Stimulated activated naive CD4-positive, alpha-beta T cell (primary cell): Measurements from ENCODE around the gene RELB.
"Not testable (repeated sequence)": the region's sequence is repeated elsewhere in the genome, so short reads cannot be mapped to it uniquely, and the experiment has no call there.

Source experiments
- DNase-seq, 6 experiments: peaks; one replicate each; lab custom pipeline; 2025; lab: John Stamatoyannopoulos, UW

RELB gene

DNA sequence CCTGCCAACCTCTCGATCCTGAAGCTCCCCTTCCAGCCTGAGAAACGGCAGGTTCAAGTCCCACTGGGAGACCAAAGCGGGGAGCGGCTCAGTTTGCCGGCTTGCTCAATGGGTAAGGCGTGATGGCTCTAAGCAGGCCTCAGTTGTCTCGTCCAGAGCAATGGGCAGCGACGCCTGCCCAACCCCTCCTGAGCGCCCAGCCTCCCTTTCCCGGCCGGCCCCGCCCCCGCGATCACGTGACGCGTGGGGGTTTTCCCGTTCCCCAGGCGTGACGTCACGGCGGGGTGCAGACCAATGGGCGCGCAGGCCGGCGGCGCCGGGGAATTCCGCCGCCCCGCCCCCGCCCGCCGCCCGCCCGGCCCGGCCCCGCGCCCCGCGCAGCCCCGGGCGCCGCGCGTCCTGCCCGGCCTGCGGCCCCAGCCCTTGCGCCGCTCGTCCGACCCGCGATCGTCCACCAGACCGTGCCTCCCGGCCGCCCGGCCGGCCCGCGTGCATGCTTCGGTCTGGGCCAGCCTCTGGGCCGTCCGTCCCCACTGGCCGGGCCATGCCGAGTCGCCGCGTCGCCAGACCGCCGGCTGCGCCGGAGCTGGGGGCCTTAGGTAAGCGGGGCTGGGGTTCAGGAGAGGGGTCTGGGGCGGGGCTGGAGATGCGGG is at the start of gene RELB:
Gene RELB (plus strand): TSS at position 378 of the 653 bp plus-strand sequence. CDS start 116 bp downstream, at position 494.
- DNase-seq, result peak; percentile 86 to 94 (median 93)

DNA sequence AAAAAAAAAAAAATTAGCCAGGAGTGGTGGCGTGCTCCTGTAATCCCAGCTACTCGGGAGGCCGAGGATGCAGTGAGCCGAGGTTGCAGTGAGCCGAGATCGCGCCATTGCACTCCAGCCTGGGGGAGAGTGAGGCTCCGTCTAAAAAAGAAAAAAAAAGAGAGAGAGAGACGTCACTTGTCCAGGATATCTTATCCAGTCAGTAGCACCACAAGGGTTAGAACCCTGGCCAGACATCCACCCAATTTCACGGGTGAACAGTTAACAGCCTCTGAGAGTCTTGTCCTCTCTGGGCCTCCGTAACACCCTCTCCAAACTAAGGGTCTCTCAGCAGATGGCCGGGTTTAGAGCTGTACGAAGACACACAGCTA is 47.0 kb upstream of the RELB start:
- DNase-seq, result no peak

GRCh38 chr19:44954649-44955504 is 46.4 kb upstream of the RELB start, which contains the start of gene CLPTM1:
TSS of gene CLPTM1 (plus strand) at chr19:44955380. CDS start at chr19:44955396, 16 bp downstream.
- peak; percentile 92 to 99 (median 94) for DNase-seq

DNA sequence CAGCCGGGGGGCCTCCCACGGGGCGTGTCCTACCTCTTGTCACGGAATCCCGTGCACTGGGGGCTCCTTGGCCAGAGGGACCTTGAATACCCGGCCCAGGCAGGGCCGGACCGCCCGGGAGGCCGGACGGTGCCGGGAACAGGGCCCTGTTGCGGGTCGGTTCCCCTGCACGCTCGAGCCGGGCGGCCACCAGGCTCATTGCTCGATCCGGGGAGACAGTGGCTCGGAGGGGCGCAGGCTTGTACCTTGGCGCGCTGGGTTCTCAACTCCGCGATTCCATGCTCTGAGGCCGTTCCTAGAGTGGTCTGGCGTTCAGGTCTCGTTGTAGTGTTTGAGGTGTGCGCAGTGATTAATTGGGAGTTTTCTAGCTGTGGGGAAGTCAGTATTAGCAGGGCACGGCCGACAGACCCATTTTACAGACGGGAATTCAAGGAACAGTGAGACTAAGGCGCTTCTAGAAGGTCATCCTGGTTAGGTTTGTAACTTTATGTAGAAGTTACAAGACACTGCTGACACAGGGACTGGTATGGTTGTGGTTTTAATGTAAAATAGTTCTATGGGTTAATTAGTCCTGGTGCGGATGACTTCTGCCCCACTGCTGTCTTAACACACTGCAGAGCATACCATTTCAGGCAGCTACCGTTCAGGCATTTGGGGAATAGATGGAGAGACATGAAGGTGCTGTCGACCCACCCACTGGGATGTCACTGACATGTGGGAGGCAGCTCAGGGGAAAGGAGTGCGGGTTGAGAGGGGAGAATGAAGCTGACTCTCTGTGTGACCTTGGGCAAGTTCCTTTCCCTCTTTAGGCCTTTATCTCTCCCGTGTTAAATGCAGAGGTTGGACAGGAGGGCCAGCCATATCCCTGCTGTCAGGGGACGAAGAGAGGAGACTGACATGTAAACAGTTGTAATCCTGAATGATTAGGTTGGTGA is 45.5 kb upstream of the RELB start:
- no peak for DNase-seq

- no peak for DNase-seq
Measured at GRCh38 chr19:44957526-44957925, 43.7 kb upstream of the RELB start.

- DNase-seq, result no peak
Measured at GRCh38 chr19:44958090-44958489, 43.2 kb upstream of the RELB start.

- no peak for DNase-seq
Measured at GRCh38 chr19:44959691-44960090, 41.6 kb upstream of the RELB start.

DNA sequence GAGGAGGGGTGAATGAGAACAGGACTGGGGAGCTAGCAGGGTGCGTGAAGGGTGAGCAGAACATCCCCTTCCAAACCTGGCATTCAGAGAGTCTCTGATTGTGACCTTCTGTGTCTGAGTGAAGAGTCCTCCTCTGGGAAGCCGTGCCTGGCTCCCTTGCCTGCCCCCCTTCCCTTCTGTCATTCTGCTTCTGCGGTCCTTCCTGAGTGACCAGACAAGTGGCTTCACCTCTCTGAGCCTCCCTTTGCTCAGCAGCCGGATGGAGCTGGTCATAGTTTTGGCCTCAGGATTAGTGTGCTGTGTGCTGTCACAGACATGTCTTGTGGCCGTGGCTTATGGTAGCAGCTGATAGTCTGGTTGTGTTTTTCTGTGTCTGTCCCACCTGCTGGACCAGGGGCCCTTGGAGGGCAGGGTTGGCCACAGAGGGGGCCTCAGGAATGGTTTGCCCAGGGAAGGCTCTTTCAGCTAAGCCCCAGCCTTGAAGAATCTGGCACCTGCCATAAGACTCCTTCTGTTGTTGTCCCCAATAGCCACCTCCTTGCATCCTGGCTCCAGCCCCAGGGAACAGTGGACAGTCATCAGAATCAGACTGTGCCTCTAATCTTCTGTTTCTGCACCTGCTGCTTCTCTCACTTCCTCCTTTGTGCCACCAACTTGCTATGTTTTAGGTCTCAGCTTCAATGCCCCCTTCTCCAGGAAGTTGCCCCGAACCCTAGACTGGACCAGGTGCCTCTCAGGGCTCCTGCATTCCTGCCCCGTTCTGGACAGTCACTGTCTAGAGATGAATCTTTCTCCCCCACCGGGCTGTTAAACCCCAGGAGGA is 40.1 kb upstream of the RELB start:
- no peak for DNase-seq

DNA sequence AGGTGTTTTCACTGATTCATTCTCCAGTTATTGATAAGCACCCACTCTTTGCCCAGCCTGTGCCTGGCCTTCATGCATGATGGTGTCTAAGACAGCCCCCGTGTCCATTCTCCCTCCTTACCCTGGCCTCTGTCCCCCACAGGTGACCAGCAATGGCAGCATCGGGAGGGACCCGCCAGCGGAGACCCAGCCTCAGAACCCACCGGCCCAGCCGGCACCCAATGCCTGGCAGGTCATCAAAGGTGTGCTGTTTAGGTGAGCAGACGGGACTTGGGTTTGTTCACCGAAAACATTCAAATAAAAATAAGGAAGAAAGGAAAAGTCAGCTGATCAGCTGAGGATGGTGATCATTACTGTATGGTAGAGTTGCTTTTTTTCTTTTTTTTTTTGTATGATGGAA is 39.4 kb upstream of the RELB start:
- no peak for DNase-seq

DNA sequence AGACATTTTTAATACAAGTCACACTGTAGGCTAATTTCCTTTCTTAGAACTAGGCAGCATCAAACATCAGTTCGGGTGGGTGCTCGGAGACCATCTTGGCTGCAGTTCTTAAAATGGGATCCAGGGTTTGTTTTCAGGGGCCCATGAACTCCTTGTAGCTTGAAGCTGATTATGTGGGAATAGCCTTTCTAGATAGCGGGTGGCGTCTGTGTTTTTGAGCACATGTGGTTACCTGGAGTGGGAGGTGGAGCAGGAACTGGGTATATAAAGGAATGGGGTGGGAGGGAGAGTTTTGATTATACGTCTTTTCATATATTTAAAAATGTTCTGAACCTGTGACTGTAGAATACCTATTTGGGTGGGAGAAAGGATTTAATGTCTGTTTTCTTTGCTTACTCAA is 33.1 kb upstream of the RELB start:
- DNase-seq, result no peak

DNA sequence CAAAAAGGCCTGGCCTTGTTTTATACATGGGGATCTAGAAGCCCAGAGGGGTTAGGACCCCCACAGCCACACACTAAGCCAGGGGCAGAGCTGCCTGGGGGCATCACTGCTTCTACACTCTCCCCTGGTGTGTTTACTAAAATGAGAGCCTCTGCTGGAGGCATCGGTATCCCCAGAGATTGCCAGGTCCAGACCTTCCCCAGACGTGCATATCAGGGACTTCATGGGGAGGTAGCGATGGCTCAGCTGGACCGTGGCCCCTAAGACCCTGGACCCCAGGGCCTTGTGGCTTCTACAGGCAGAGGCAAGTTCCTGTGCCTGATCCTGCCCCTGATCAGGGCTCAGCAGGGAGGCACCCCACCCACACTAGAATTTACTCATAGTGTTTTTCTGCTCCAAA is 32.6 kb upstream of the RELB start:
- DNase-seq, result no peak

DNA sequence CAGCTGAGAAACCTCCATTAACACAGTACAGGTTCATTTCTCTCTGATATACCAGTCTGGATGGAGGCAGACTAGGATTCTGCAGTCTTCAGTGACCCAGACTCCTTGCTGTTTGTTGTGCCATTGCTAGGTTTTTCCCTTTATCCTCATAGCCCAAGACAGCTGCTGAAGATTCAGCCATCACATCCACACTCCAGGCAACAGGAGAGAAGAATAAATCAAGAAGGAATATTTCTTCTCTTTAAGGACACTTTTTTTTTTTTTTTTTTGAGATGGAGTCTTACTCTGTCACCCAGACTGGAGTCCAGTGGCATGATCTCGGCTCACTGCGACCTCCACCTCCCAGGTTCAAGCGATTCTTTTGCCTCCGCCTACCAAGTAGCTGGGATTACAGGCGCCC is 31.8 kb upstream of the RELB start:
- DNase-seq, result no peak

DNA sequence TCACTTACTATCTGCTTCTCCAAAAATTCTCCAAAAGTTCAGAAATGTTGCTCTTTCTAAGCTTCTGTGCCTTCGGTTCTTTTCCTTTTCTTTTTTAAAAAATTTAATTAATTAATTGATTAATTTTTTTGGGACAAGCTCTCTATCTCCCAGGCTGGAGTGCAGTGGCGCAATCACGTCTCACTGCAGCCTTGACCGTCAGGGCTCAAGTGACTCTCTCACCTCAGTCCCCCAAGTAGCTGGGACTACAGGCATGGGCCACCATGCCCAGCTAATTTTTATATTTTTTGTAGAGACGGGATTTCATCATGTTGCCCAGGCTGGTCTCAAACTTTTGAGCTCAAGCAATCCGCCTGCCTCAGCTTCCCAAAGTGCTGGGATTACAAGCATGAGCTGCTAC is 29.8 kb upstream of the RELB start:
- DNase-seq, result not testable (repeated sequence)

DNA sequence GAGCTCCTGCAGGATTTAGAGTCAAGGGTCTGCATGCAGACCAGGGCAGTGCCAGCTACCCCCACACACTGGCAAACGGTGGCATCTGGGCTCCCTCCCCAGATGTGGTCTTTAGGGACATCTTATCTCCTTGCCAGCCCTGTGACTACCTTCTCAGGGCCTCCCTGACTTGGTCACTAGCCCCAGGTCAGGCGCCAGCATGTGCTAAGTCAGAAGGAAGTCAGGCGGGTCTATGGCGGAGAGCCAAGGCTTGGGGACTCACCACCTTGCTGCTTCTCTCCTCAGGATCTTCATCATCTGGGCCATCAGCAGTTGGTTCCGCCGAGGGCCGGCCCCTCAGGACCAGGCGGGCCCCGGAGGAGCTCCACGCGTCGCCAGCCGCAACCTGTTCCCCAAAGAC is 28.5 kb upstream of the RELB start:
- DNase-seq, result no peak

- no peak for DNase-seq
Measured at GRCh38 chr19:44973982-44974735, 27.1 kb upstream of the RELB start.

DNA sequence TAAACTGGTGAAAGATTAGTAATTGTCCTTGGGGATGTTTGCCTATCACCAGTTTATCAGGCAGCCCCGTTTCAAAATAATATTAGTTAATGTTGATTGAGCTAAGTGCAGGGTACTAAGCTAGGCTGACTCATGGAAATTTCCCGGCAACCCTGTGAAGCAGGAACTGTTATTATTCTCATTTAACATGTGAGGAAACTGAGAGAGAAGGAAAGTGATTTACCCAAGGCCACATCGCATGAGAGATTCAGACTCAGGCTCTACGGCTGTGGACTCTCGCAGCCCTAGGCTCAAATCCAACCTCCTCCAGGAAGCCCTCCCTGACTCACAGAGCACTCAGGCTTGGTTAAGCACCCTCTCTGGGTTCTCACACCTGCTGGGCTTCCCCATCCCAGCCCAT is 26.4 kb upstream of the RELB start:
- DNase-seq, result no peak

- no peak for DNase-seq
Measured at GRCh38 chr19:44975444-44975843, 25.8 kb upstream of the RELB start.

DNA sequence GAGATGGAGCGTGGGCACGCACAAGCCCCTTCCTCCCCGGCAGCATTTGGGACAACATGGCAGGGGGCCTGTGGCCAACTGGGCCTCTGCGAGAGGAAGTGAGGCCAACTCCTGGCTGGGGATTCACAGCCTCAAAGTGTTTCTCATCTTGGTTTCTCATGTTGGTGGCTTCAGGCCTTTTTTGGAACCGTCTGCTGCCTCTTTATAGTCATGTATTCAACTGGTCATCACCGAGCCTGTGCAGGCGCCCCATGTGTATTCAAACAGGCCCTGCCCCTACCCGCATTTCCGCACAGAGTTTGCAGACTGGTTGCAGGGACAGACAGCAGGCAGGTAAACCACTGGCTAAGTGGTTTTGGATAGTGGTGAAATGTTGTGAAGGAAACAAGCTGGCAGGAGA is 17.3 kb upstream of the RELB start:
- no peak for DNase-seq

GRCh38 chr19:44985445-44985844 is 15.8 kb upstream of the RELB start:
- no peak for DNase-seq

GRCh38 chr19:44986389-44986788 is 14.9 kb upstream of the RELB start:
- no peak for DNase-seq
